HG03108 (cell line): ENCODE results near the gene OTOA.
"Not testable (repeated sequence)": the region's sequence is repeated elsewhere in the genome, so short reads cannot be mapped to it uniquely, and the experiment has no call there.

Experiments
- ATAC-seq: cut with Tn5 transposase; IDR thresholded peaks from one replicate; pipeline ENCODE4 v1.9.1; 2021; ENCODE audit warnings: moderate library complexity; ENCODE audit not compliant: unreplicated experiment

OTOA gene

DNA sequence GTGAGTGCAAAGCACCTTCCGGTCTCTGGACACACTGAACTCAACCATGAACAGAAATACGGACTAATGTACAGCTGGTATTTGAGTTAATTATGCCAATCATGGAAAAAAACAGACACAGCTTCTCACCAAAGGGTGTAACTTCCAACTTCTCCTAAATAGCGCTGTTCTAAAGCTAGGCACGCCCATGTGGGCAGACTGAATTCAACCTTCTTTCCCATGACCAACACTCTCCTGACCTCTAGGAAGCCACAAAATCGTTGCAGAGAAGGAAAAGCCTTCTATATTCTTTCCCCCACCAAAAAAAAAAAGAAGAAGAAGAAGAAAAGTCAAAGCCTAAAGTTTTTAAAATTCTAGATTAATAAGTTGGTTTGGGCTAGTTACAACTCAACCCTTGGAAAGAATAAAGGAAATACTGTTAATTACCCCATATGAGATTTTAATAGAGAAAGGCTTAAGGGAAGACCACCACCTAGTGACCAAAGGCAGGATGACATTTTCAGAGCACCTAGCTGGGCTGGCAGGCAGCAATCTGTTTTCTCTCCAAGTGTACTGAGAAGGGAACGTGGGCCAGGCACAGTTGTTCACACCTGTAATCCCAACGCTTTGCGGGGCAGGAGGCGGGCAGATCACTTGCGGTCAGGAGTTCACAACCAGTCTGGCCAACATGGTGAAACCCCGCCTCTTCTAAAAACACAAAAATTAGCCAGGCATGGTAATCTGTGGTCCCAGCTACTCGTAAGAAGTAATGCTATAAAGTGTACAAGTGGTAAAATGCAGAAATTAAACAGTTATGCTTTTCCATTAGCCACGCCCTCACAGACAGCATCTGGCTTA is 138.0 kb downstream of the OTOA start:
- ATAC-seq, result not testable (repeated sequence)

GRCh38 chr16:21802375-21802663 is 138.6 kb downstream of the OTOA start:
- ATAC-seq, result not testable (repeated sequence)
